ENCODE data around the gene RAD50.

RAD50 gene

GRCh38 chr5:132663771-132664695, 107.3 kb downstream of the RAD50 start:
- DNase-seq: no peak

- DNase-seq: no peak
These were observed 108.0 kb downstream of the RAD50 start for GRCh38 chr5:132664696-132665209.

GRCh38 chr5:132665574-132666080, 108.8 kb downstream of the RAD50 start:
- DNase-seq: no peak

- DNase-seq: no peak
These were observed 109.7 kb downstream of the RAD50 start for GRCh38 chr5:132666310-132667123.

GRCh38 chr5:132667309-132667708, 110.5 kb downstream of the RAD50 start:
- DNase-seq: no peak

- DNase-seq: no peak
These were observed 111.3 kb downstream of the RAD50 start for GRCh38 chr5:132667761-132668705.

- no peak for DNase-seq
These were observed 112.1 kb downstream of the RAD50 start for GRCh38 chr5:132668706-132669454.

- no peak for DNase-seq
These were observed 112.7 kb downstream of the RAD50 start for GRCh38 chr5:132669455-132669820.

- DNase-seq: no peak
These were observed 113.4 kb downstream of the RAD50 start for GRCh38 chr5:132669966-132670882.

- DNase-seq: no peak
These were observed 114.2 kb downstream of the RAD50 start for GRCh38 chr5:132671000-132671399.

- no peak for DNase-seq
These were observed 116.7 kb downstream of the RAD50 start for GRCh38 chr5:132673488-132673887.

GRCh38 chr5:132673939-132674630, 117.3 kb downstream of the RAD50 start, which contains the start of gene IL4:
TSS of gene IL4 (plus strand) at chr5:132673989. CDS start at chr5:132674051, 62 bp downstream.
- DNase-seq: no peak

- DNase-seq: no peak
These were observed 118.1 kb downstream of the RAD50 start for GRCh38 chr5:132674671-132675506.

- DNase-seq: no peak
These were observed 119.3 kb downstream of the RAD50 start for GRCh38 chr5:132675936-132676689.

GRCh38 chr5:132677191-132677590, 120.4 kb downstream of the RAD50 start:
- no peak for DNase-seq

GRCh38 chr5:132677682-132678400, 121.1 kb downstream of the RAD50 start:
- no peak for DNase-seq

GRCh38 chr5:132678735-132679134, 122.0 kb downstream of the RAD50 start:
- DNase-seq: no peak
